Anterior cingulate cortex (tissue), 58 donors: Measurements from ENCODE around the gene UQCR10.
"Not testable (repeated sequence)": the region's sequence is repeated elsewhere in the genome, so short reads cannot be mapped to it uniquely, and the experiment has no call there.

Experiments used
- DNase-seq, 58 donors: peaks; one replicate each; lab custom pipeline; 2025; lab: John Stamatoyannopoulos, UW

Gene UQCR10

DNA sequence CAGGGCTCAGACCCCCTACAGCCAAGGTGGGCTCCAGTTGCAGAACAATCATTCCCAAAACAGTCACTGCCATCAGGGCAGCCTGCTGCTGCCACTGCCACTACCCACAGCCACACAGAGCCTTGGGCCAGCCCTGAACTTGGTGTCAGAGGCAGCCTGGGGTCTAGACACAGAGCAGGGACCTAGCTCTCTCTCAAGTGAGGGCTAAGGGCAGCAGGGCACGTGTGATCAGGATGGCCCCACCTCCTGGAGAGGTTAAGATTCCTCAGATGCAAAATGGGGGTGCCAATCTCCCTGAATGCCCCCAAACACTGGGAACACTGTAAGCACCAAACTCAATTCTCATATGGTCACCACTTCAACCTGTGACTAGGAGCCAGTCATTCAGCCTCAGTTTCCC is 31.8 kb upstream of the UQCR10 start:
- DNase-seq, result no peak

DNA sequence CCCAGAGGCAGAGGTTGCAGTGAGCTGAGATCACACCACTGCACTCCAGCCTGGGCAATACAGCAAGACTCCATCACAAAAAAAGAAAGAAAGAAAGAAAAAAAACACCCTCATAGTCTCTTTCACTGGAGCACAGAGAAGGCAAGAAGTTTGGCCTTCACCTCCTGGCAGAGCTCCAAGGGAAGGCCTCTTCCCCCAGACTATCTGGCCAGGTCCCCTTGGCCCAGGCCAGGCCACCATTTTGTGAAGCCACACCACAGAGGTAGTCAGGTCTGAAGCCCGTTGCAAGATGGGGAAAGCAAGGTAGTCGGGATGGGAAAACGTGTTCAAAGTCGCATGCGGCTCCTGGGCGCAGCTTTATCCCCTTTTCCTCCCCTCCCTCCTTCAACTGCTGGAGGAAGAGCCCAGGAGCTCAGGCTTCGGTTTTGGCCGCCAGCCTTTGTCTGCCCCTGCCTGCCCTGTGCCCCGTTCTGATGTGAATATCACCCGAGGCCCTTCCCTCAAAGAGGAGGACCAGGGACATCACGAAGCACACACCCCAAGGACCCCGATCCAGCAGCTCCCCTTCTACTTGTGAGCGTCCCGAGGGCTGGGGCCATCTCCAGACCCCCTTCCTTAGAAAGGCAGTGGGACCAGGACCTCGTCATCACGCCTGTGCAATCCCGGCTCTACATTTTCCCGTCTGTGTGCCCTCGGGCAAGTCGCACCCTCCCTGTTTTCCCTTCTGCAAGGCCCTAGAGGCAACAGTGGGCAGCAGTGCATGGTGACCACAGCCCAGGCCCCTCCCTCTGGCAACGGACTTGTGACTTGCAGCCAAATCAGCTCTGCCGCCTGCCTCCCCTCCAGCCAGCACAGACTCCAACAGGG is 29.7 kb upstream of the UQCR10 start:
- DNase-seq, result peak in 18 of 58 donors; percentile 7 to 63 (median 22)

DNA sequence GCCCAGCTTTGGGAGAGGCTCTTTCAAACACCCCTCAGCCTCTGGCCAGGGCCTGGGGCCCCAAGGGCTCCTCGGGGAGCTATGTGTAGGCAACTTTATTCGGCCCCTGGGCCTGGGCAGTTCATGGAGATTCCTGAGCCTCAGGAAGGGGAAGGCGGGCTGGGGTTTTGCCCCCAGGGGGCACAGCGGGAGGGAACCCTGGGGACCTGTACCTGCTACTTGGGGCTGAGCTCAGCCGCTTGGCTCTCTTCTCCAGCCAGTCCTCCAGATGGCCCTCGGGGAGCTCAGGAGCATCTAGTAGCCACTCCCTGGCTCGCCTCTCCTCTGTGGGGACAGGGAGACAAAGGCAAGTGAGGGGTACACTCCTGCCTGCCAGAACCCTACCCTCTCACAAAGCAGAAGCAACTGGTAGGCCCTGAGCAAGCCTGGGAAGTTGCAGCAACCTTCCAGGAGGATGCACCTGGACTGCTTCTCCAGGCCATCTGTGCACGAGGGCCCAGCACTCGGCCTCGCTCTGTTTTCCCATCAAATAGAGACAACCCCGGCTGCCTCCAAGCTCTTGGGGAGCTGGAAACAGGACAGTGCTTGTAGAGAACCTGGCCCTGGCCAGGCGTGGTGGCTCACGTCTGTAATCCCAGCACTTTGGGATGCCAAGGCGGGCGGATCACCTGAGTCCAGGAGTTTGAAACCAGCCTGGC is 28.9 kb upstream of the UQCR10 start:
- no peak for DNase-seq

DNA sequence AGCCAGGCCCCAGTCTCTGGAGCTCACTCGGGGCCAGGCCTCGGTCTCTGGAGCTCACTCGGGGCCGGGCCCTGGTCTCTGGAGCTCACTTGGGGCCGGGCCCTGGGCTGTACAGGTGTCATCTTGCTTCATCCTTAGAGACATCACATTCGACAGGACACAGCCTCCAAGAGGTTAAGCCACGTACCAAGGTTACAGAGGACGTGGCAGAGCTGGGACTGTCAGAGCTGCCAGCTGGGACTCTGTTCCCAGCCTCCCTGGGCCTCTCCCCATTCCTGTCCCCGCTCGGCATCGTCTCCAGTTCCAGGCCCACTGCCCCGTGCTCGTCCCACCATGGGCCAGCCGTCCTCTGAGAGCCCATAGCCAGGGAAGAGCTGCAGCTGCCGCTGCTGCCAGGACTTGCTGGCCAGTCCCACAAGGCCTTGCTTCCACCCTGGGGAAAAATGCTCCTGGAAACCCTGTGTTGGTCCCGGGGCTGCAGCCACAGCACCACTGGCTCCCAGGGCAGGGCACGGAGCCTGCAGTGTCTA is 27.8 kb upstream of the UQCR10 start:
- DNase-seq, result no peak

DNA sequence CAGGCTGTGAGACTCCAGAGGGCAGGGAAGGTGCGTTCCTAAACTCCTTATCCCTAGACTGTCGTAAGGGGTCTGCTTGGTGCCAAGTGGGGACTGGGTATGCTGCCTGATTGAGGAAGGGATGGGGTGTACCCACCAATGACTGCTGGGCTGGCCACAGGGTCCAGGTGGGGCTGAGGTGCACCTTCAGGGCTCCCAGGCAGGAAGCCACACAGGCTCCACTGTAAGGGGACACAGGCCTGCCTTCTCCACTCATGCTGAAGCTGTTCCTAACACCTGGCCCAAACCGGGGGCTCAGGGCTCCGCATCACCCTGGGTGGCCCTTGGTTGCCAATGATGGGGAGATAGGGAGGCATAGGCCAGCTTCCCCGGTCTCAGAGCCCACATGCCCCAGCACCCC is 27.0 kb upstream of the UQCR10 start:
- DNase-seq, result no peak

DNA sequence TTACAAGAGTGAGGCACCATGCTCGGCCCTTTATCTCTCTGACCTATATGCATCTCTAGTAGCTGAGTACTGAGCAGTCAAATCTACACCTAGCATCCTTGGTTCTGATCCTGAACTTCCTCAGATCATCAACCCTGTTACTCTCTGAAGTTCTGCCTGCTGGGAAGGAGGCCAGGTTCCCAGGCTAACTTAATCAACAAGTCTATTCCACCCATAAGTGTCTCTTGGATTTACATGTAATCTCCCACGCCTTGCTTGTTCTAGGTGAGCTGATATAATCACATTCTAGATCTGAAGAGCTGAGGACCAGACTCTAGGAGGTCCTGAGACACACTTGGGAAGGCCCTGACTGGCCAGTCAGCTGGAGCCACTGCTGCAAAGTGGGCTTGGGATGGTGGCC is 25.2 kb upstream of the UQCR10 start:
- no peak for DNase-seq

DNA sequence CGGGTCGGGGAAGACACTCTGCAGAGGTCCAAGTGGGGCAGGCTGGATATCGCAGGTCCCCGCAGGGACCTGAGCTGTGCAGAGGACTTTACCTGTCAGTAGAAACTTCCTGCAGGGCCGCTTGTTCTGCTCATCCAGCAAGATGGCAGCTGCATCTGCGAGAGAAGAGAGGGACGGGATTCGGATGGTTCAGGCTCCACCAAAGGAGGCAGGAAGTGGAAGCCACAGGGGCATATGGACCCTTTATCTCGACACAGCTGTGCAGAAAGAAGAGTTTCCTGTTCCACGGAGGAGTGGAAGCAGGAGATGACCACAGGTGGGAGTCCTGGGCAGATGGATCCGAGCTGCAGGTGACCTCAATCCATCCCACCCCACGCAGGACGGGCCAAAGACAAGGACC is 24.8 kb upstream of the UQCR10 start:
- no peak for DNase-seq

DNA sequence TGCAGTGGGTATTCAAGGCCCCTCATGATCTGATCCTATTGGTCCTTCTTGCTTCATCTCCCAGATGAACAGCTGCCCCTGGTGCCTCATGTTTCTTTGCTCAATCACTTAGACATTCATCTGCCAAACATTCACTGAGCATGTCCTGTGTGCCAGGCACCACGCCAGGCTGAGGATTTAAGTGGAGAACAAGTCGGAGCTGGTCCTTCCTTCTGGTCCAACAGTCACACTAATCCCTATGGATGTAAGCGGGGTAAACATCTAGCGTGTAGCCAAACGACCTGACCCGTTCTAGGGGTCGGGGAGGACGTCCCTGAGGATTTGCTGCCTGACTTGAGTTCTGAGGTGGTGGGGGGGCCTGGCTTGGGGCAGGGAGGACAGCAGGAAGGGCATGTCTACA is 22.3 kb upstream of the UQCR10 start:
- peak in 5 of 58 donors; percentile 9 to 30 (median 22) for DNase-seq

DNA sequence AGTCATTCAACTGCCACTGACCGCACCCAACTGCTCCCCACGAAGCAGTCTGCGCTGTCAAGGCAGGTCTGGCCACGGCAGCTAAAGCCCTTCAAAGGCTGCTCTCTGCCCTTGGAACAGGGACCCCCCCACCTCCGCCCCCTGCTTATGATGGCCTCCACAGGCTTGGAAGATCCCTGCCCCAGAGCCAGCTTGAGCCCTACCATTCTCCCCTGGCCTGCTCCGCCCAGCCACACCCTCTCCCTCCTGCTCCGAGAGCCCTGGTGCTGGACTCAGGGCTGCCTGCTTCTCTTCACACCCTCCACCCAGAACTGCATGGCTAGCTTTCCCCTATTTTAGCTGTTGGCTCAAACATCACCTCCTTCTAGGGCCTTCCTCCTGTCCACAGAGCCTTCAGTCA is 19.3 kb upstream of the UQCR10 start:
- DNase-seq, result no peak

DNA sequence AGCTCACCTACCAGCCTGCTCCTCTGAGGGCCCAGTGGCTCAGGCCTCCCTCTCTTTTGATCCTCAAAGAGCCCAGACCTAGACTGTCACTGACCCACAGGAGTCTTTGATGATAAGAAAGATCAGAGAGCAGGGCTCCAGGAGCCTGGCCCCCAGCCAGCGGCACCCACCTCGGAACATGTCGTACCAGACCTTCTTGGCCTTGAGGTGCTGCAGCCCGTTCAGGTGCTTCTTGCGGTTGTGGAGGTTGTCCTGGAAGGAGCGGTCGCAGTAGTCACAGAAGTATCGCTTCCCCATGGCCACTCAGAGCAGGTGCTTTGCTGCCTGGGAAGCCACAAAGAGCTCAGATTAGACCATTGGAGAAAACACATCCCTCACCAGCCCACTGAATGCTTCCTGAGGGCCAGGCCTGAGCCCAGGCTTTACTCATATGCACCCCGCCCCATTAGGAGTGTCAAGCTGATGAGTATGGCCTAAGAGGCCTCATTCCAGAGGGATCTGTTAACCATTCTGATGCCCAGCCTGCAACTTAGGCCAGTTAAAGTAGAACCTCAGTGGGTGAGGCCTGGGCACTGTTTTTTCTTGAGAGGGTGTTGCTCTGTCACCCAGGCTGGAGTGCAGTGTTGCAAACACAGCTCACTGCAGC is 18.8 kb upstream of the UQCR10 start:
- DNase-seq, result no peak

DNA sequence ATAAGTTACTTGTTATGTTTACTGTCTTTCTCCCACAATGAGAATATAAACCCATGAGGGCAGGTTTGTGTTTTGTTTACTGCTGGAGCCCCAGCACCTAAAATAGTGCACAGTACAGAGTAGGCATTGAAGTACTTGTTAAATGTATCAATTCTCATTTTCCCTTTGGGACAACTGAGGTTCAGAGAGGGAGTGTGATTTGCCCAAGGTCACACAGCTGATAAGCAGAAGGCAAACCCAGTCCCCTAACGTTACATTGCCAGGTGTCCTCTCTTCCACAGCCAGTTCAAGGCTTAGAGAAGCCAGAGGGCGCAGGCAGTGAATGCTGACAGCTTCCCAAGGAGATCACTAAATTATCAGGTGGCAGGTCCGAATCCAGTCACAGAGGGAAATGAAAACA is 17.1 kb upstream of the UQCR10 start:
- DNase-seq, result no peak

DNA sequence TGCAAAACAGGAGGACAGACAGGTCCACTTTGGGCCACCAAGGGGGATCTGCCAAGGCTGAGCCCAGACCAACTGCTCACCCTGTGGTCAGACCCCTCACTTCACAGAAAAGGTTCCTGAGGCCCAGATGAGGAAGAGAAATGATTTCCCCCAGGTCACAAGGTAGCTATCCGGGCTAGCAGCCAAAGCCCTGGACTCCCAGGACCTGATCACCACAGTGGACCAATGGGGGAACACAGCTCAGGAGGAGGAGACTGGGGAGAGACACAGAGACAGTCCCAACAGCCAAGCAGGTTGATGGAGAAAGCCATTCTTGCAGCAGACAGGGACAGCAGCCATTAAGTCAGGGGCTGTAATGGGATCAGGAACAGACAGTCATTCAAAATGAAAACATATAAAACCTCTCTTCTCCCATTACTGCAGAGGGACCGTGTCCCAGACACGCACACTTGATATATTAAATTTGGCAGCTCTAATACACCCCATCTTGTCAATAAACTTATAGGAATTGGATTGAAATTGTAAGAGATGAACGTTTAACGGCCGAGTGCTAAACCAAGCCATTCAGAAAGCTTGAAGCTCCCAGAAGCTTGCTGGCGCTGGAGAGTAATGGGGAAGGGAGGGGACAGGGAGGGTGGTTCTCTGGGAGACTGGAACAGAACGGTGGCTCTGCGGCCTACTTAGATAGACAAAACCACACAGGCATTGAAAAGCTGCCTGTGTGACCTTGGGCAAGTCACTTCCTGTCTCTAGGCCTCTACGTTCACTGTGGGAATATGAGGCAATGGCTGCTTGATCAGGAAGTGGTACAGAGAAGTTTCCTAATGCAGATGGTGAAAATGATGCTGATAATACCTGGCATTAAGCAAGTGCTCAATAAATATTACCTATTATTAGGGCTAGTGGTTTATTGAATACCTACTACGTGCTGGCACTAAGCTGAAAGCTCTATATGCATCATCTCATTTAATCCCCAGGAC is 16.3 kb upstream of the UQCR10 start:
- DNase-seq, result no peak

DNA sequence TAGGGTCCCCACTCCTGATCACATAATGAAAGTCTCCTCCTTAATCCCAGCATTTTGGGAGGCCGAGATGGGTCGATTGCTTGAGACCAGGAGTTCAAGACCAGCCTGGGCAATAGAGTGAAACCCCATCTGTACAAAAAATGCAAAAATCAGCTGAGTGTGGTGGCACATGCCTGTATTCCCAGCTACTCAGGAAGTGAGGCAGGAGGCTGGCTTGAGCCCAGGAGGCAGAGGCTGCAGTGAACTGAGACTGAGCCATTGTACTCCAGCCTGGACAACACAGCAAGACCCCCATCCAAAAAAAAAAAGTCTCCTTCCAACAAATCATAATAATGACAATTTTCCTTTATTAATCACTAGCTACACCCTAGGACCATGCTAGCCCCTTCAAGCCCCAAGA is 15.5 kb upstream of the UQCR10 start:
- DNase-seq, result no peak

DNA sequence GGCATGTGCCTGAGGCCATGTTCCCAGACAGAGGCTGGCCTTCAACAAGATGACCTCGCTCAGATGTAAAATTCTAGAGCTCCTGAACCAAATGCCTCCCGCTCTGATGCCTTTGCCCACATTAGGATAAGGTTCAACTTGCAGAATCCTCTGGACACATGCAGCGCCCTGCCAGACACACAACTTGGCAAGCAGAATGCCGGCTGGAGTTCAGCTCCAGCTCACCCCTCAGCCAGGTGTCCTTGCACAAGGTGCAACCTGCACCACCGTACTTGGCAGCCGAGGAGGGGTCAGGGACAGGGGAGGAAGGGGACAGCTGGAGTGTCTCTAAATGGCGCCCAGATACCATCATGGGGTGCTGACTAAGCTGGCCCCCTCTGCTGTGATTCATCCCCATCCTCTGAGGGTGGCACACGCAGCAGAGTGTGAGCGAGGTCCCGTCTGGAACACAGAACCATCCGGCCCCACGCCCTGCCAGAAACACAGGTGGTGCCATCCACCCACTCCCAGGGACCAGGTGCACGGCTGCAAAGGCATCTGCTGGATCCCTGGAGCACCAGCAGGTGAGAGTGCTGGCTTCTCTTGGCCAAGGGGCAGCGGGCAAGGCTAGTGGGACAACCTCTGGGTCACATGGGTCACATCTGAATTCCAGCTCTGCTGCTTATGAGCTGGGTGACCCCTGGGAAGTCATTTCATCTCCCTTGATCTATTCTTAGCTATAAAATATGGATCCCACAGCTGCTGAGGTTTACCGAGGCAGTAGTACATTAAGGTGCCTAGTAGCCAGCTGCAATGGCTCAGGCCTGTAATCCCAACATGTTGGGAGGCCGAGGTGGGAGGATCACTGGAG is 13.1 kb upstream of the UQCR10 start:
- no peak for DNase-seq

DNA sequence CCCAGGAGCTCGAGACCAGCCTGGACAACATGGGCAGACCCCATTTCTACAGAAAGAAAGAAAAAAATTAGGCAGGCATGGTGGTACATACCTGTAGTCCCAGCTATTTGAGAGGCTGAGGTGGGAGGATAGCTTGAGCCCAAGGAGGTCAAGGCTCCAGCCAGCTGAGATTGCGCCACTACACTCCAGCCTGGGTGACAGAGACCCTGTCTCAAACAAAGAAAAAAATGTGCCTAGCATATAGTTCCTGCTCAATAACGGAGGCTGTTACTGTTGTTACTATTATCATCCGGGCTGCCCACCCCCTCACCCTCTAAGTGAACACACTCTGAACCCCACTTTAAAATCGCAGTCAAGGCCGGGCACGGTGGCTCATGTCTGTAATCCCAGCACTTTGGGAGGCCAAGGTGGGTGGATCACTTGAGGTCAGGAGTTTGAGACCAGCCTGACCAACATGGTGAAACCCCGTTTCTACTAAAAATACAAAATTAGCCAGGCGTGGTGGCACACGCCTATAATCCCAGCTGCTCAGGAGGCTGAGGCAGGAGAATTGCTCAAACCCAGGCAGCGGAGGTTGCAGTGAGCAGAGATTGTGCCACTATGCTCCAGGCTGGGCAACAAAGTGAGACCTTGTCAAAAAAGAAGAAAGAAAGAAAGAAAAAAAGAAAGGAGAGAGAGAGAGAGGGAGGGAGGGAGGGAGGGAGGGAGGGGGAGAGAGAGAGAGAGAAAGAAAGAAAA is 12.3 kb upstream of the UQCR10 start:
- not testable (repeated sequence) for DNase-seq

DNA sequence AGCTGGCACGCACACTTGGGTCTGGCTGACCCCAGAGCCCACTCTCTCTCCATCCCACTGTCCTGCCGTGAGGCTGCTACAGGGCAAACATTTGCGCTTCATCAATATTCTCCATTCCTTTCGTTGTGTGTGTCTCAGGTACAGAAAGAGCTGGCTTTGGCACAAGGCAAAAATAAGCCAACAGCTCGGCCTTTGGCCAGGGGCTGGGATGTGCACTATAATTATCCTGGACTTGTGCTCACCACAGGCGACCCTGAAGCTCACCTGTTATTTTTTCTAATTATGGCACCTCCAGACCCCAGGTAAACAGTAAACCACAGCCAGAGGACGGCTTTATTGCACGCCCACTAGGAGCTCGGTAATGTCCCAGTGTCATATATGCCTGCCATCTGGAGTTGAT is 11.3 kb upstream of the UQCR10 start:
- DNase-seq, result no peak

DNA sequence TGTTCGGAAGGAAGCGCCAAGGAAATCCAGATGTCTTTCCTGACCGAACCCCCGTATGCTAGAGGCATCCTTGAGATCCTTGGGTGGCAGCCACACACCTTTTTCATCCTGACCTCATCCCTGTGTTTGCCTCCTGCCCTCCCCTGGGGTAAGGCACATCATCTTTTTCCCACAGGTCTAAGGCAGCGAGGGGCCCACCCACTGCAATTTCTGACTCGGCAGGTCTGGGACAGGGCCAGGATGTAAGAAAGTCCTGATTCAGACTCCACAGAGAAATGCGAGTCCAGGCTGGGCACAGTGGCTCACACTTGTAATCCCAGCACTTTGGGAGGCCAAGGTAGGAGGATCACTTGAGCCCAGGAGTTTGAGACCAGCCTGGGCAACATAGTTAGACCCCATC is 10.8 kb upstream of the UQCR10 start:
- no peak for DNase-seq

DNA sequence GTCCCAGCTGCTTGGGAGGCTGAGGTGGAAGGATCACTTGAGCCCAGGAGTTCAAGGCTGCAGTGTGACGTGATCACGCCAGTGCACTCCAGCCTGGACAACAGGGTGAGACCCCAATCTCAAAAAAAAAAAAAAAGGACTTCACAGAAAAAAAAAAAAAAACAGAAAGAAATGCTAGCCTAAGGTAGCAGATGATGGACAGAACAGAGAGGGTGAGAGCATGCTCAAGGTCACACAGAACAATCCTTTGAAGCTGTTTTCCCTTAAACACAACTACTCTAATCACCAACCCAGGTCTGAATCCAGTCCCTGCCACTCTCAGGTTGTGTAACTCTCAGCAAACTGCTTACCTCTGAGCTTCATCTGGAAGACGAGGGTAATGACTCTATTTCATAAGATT is 10.1 kb upstream of the UQCR10 start:
- no peak for DNase-seq
